ENCODE data around the gene MYBBP1A.

The MYBBP1A gene

GRCh38 chr17:4514206-4514605, 41.0 kb downstream of the MYBBP1A start:
- DNase-seq, result peak; percentile 22

DNA sequence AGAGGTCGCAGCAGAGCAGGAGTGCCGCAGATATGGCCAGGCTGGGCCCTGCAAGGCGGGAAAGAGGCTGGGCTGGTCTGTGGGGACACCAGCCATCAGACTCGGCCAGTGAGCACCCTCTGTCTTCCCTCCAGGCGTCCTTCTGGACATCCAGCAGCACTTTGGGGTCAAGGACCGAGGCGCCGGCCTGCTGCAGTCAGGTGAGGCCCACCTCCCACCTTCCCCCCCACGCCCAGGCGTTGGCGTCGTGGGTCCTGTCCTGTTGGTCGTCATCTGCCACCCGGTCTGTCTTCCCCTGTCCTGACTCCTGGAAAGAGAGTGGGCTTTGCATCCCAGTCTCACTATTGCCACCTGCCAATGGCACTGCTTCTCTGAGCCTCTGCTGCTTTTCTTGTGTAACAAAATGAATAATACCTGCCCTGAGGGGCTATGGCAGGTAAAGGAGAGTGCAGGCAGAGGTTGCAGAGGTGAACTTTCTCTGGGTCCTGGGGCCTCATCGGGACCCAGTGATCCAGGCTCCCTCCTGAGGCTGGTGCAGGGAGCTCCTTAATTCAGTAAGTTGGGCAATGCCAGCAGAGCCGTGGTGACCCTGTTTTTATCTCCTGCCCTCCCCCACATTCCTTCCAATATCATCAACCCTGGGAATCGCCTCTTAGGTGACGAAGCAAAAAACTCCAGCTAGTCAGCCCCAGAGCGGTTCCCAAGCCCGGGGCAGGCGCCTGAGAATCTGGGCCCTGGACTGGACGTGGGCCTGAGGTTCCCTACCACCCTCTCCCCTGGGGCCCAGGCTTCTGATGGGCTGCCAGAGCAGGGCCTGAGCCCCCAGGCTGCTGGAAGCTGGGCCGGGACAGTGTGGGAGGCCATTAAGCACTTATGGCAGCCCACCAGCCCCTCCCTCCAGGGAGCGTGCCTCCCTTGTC, 41.8 kb downstream of the MYBBP1A start:
- DNase-seq, result no peak

GRCh38 chr17:4512156-4513112, 42.8 kb downstream of the MYBBP1A start:
- DNase-seq, result no peak

DNA sequence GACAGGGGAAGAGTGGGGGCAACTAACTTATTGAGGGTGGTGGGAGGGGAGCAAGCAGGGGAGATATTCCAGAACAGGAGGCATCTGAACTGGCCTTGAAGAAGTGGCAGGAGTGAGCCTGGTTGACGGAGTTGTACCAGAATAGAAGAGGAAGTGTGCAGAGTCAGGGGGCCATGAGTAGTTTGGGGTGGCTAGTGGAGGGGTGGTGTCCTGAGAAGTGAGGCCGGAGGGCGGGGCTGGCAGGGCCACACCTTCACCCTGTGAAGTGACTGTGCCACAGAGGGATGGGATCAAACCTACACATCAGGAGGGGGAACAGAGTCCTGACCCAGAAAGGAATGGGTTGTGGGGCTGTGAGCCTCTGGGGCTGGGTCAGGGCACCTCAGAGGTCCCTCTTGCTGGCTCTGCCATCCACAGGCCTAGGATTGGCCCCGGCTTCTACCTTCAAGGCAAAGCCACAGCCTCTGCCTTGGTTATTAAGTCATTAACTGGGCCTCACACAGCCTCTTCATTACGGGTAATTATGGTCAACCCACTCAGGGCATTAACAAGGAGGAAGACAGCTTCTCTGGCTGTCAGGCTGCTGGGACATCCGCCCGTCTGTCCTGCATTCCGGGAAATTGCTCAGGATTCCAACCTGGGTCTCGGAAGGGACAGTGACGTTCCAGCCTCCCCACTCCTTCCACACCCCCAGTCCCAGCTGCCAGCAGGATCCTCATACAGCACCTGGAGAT, 43.8 kb downstream of the MYBBP1A start:
- no peak for DNase-seq

DNA sequence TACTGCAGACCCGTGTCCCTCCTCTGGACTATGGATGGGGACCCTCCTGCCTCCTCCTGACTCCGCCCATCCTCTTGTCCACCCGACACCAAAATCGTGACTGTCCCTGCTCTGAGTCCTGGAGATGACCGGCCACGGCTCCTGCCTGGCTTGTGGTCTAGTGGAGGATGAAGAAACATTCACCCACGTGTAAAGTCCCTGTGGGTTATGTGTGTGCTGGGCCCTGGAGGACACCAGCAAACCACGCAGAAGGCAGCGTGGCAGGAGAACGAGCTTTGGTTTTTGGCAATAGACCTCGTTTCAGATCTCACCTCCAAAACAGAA, 44.6 kb downstream of the MYBBP1A start:
- DNase-seq, result no peak

DNA sequence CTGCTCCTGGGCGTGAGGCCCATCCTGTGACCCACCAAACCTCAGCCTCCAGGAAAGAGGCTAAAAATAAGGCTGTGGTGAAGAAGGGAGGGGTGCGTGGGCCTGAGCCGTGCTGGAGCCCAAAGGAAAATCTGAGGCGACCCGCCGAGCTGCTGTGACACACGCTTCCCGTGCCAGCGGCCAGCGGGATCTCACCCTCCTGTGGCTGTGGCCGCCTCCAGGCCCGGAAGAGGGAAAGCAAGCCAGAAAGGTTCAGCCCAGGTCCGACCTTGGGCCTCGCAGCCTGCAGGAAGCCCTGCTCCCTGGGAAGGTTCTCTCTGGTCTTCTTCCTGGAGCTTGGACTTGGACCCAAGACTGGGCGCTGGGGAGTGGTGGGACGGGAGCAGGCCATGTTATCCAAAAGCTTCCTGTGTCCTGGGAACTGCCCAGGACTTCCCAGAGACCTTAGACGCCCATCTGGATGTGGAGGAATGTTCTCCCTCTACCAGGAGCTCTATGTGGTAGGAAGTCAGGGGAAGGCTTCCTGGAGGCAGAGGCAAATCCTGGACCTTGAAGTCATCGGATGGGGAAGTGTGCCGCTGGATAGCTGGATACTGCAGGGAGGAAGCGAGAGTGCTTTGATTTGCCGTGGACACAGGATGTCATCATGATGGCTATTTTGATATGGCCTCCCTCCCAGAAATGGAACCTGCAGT, 45.1 kb downstream of the MYBBP1A start:
- no peak for DNase-seq

GRCh38 chr17:4509401-4509800, 45.8 kb downstream of the MYBBP1A start:
- no peak for DNase-seq

GRCh38 chr17:4508207-4508606, 47.0 kb downstream of the MYBBP1A start:
- no peak for DNase-seq

- no peak for DNase-seq
These were observed 47.6 kb downstream of the MYBBP1A start for GRCh38 chr17:4507361-4508111.

DNA sequence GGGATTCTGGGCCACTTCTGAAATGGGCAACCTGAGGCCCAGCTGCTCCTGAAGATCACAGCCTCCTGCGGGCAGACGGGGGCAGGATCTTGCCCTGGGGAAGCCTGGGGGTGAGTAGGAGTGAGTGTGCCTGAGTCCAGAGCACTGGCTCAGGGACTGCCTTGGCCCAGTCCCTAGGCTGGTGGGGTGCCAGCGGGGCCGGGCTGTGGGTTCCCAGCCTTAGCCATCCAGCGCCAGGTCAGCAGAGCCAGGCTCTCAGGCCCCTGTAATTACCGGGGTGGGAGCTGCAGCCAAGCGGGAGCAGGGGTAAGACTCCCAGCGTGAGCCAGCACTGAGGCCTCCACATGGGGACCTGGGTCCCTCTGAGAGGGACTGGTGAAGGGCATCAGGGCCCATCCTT, 48.3 kb downstream of the MYBBP1A start:
- DNase-seq, result no peak

DNA sequence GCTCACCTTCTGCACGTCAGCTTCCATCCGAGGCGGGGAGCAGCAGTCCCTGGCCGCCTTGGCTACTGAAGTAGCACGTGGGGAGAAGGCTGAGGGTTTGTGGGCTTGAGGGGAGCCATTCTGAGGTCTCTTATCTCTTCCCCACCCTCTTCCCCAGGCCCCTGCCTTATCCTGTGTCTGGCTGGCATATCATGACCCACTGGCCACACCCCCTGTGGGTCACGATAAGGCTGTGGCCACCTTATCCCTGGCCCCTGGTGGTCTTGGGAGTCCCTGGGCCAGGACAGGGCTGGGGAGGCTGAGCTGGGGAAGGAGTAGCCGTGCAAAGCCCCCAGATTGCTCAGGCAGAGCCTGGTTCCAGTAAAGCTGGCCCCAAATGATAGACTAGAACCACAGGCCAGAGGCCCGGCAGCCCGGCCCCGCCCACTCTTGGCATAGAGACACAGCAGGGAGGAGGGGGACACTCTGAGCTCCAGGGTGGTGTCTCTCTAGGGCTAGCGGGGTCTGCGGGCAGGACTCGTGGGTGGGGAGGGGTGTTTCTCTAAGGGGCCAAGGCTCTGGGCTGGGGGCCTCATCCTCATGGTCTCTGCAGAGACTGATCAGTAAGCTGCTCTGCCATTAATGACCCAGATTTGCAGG, 48.9 kb downstream of the MYBBP1A start:
- no peak for DNase-seq

DNA sequence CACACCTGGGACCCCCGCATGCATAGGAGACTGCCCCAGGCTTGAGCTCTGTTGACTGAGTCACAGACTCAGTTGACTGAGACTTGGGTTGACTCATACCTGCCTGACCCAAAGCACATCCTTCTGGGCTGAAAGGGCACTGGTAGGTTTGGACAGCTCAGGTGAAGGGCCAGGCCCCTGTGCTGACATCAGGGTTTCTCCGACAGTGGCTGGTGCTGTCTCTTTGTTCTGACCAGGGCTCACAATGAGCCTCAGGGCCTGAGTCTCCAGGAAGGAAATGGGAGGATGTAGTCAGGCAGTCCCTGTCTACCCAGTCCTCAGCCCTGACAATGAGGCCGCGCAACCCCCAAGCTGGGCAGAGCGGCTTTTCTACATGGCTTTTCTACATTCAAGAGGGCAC, 50.0 kb downstream of the MYBBP1A start:
- no peak for DNase-seq

DNA sequence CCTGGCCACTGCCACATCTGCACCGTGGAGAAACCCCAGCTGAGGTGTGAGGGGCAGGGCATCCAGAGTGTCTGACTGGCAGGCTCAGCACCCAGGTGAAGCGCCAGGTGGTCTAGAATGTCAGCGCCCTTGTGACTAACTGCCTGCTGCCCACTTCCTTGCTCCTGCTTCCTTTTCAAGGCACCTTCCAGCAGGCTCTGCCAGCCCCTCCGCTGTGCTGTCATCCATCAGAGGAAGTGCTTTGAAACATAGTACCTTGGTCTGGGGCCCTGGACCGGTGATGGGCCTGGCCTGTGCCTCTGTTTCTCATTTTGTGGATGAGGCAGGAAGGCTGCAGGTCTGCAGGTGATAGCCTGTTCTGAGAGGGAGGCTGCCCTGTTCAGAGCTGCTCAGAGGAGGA, 51.0 kb downstream of the MYBBP1A start:
- DNase-seq, result peak; percentile 69

DNA sequence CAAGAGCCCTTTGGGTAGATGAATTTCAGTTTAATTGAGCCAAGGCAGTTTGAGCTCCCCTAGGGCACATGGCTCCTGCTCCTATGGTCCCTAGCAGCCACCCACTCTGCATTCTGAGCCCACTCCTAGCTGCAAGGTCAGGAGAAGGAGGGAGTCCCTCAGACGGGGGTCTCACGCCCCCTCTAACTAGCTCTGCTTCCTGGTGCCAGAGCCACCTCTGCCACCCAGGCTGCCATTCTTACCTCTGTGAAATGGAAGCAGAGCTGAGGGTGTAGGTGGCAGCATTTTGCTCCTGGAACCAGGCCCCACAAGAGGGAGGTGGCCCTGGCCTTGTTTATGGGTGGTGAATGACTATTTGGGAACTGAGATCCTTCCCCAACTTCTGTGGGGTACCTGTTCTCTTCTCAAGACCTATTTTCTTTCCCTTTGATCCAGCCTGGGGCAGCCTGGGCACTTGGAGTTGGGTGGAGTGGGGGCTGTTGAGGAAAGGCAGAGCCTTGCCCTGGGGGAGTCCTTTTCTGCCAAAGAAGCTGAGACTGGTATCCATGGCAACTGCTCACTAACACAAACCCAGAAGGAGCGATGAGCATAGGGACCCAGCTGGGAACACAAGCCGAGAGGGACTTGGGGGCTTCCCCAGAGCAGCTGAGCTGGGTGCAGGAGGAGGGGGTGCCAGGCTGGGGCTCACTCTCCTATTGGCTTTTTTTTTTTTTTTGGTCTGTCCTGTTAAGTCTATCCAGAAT, 51.7 kb downstream of the MYBBP1A start:
- DNase-seq, result no peak

DNA sequence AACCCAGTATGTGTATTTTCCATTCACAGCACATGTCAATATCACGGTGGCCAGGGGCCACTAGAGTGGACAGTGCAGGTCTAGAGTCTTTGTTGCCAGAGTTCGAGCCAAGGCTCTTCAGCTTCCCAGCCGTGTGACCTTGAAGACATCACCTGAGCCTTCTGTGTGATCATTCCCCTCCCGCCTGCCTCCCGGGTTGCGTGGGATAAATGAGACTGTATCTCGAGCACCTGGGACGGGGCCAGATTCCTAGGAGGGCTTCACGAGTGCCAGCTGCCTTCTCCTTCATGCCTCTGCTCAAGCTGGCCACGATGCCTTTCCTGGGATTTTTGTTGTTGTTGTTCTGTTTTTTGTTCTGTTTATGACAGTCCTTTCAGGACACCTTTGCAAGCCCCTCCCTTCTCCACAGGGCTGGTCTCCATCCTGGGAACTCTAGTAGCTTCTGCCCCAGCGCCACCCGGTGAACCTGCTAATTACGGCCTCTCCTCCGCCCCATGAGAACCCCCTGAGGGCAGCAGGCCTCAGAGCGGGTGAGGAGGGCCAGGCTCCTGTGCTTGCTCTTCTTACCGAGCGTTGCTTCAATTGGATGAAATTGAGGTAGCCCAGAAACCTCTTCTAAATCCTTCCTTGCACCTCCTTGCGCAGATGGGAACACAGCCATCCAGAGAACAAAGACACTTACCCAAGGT, 52.6 kb downstream of the MYBBP1A start:
- no peak for DNase-seq

DNA sequence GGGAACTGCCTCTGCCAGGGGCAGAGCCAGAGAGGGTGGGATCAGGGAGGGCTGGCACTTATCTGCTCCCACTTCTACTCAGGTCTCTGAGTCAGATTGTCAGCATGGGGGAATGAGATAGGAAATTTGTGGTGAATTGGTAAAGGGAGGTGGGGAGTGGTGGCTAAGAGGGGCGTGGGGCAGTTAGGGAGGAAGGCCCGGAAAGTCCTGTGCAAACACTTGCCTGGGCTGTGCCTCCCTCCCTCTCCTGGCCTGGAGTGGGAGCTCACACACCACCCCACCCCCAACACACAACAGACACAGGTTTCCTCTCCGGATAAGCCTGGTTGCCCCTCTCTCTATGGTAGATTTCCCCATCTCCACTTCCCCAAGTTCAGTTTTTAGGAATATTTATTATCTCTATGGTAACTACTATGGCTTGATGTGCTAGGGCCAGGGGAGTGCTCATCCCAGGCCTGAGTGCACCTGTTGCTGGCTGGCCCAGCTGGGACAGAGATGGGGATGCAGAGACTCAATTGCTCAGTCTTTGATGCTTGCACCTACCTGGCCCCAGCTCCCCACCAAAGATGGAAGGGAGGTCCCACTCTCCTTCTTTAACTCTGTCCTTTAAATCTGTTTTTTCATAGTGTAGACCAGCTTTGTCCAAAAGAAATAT, 53.8 kb downstream of the MYBBP1A start:
- peak; percentile 65 for DNase-seq

- peak; percentile 31 for DNase-seq
These were observed 55.0 kb downstream of the MYBBP1A start for GRCh38 chr17:4500191-4500571.

GRCh38 chr17:4499431-4500190, 55.6 kb downstream of the MYBBP1A start:
- DNase-seq, result peak; percentile 74

All from DMS53 (cell line).